Uterus (tissue), 4 donors: ENCODE results near the gene ABCB7. TPM values are rescaled to one million over a fixed set of nuclear protein-coding genes. Genes with fewer than 3 reads are reported as not detected.

Experiments used
- DNase-seq, 2 donors: peaks; one replicate each; pipeline ENCODE4 v3.0.0-alpha.2; 2019 to 2020
- H3K27ac ChIP-seq, 2 donors: fragments of 200-600 bp; sonication (generic); 1 replicate in 1 of 2; 2 replicates in 1 of 2; pipeline ENCODE4 v1.5.1; 2016 to 2018
- H3K27me3 ChIP-seq, 2 donors: fragments of 200-600 bp; sonication (generic); one replicate each; pipeline ENCODE4 v1.5.1; 2018 to 2019; ENCODE audit warnings: control low read depth in 1 of 2
- H3K36me3 ChIP-seq, 2 donors: fragments of 200-600 bp; sonication (generic); one replicate each; pipeline ENCODE4 v1.5.1; 2019; ENCODE audit warnings: control low read depth in 1 of 2
- H3K4me1 ChIP-seq, 2 donors: fragments of 200-600 bp; sonication (generic); one replicate each; pipeline ENCODE4 v1.5.1; 2018 to 2019; ENCODE audit warnings: control low read depth in 1 of 2
- H3K4me3 ChIP-seq, 2 donors: fragments of 200-600 bp; sonication (generic); 1 replicate in 1 of 2; 2 replicates in 1 of 2; pipeline ENCODE4 v1.5.1; 2018 to 2019; ENCODE audit warnings: mild to moderate bottlenecking in 1 of 2
- H3K9me3 ChIP-seq, 2 donors: fragments of 200-600 bp; sonication (generic); one replicate each; pipeline ENCODE4 v1.5.1; 2019; ENCODE audit warnings: control low read depth in 1 of 2
- POLR2A ChIP-seq, 2 donors: fragments of 450-650 bp; IDR thresholded peaks; one replicate each; pipeline ENCODE4 v1.6.1; 2016; ENCODE audit warnings: antibody characterized with exemption in 2 of 2, mild to moderate bottlenecking in 1 of 2, moderate library complexity in 1 of 2
- intact Hi-C: fragments of 100-400 bp; cut with DNase I; formaldehyde crosslinking; loops from one replicate; pipeline ENCODE4 v1.15.1; 2023; ENCODE audit warnings: low total_unique reads
- total RNA-seq, 4 donors: library from RNA; depleted of rRNA in 3 of 4; stranded (reverse); fragments of >200 nt in 3 of 4; gene quantifications; one replicate each; pipeline versions ENCODE4 v1.1.0 to v1.2.4, GENCODE V29; 2014 to 2023
- TF ChIP-seq, protein P1 (sequence below), 4 experiments: fragments of 200-600 bp in 2 of 4; fragments of 450-650 bp in 2 of 4; sonication (generic) in 2 of 4; IDR thresholded peaks; one replicate each; pipeline ENCODE4 v1.5.1; 2016 to 2019; ENCODE audit warnings: antibody characterized with exemption in 4 of 4, mild to moderate bottlenecking in 2 of 4, moderate library complexity in 1 of 4
- donor health status: DM: yes; HTN: yes; CAD: no.

ABCB7 gene
- total RNA-seq, 4 donors from 2014 or later = 1.5 to 134 (median 37.1) TPM

GRCh38 chrX:75156531-75156945 lies 455 bp upstream of the ABCB7 start:
- intact Hi-C loops = no loop called here
- TF ChIP-seq POLR2A (IDR thresholded peaks at IDR 0.05) = no peak
- TF ChIP-seq, protein P1, sequence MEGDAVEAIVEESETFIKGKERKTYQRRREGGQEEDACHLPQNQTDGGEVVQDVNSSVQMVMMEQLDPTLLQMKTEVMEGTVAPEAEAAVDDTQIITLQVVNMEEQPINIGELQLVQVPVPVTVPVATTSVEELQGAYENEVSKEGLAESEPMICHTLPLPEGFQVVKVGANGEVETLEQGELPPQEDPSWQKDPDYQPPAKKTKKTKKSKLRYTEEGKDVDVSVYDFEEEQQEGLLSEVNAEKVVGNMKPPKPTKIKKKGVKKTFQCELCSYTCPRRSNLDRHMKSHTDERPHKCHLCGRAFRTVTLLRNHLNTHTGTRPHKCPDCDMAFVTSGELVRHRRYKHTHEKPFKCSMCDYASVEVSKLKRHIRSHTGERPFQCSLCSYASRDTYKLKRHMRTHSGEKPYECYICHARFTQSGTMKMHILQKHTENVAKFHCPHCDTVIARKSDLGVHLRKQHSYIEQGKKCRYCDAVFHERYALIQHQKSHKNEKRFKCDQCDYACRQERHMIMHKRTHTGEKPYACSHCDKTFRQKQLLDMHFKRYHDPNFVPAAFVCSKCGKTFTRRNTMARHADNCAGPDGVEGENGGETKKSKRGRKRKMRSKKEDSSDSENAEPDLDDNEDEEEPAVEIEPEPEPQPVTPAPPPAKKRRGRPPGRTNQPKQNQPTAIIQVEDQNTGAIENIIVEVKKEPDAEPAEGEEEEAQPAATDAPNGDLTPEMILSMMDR (IDR thresholded peaks at IDR 0.05) = no peak
- DNase-seq = peak in 1 of 2 donors; percentile 22
- Histone ChIP-seq H3K36me3 (no peaks in the 10 kb centered on the region), H3K27me3 (no peaks in the 10 kb centered on the region), H3K9me3 (no peaks in the 10 kb centered on the region), H3K4me1 (no peaks in the 10 kb centered on the region), H3K4me3 (peak overlapping the region; percentile 52 to 54), H3K27ac (peak overlapping the region; percentile 83 to 84)

DNA sequence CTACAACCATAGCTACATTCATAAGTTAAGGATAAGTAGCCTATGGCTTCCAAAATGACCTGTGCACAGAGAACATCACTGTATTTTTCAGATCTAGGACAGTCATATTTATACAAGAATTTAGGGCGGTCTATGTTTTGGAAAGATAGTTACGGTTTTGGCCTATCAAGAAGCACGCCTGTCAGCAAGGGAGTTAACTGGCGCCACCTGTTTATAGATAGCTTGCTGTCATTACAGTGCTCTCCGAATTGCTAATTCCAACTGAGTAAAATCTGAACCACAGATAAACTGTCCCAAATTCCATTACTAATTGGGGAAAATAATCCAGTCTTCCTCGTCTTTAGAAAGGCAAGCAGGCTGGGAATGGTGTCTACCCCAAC lies 646 bp downstream of the ABCB7 start:
- peak overlapping the region; percentile 52 to 54 for H3K4me3 ChIP-seq
- TF ChIP-seq POLR2A (IDR thresholded peaks at IDR 0.05) = no peak
- TF ChIP-seq, protein P1 (IDR thresholded peaks at IDR 0.05) = no peak
- H3K27me3 ChIP-seq = no peaks in the 10 kb centered on the region
- intact Hi-C loops = no loop called here
- no peak for DNase-seq
- H3K36me3 ChIP-seq = no peaks in the 10 kb centered on the region
- H3K27ac ChIP-seq = peak overlapping the region; percentile 83 to 84
- H3K9me3 ChIP-seq = no peaks in the 10 kb centered on the region
- no peaks in the 10 kb centered on the region for H3K4me1 ChIP-seq

DNA sequence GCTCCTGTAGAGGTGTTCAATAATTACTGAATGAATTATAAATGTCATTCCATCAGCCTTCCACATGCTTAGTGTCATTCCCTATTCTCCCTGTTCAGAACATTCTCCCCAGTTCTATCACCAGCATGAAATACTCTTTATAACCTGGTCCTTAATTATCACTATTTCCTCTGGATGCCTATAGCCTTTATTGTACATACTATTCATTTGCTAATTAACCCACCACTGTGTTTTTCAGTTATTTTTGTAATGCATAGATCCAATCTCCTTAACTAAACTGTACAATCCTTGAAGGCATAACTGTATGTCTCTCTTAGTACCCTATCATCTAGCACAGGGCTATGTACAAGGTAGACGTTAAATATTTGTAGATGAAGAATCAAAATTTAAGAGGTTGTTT lies 1.2 kb downstream of the ABCB7 start:
- no peak for TF ChIP-seq POLR2A (IDR thresholded peaks at IDR 0.05)
- TF ChIP-seq, protein P1 (IDR thresholded peaks at IDR 0.05) = no peak
- DNase-seq = no peak
- H3K4me1 ChIP-seq = no peaks in the 10 kb centered on the region
- H3K27me3 ChIP-seq = no peaks in the 10 kb centered on the region
- H3K9me3 ChIP-seq = no peaks in the 10 kb centered on the region
- no peak overlapping the region for H3K27ac ChIP-seq
- peak overlapping the region in 1 of 2 donors; percentile 54 for H3K4me3 ChIP-seq
- intact Hi-C loops = no loop called here
- H3K36me3 ChIP-seq = no peaks in the 10 kb centered on the region

- Histone ChIP-seq H3K27me3 (no peaks in the 10 kb centered on the region), H3K9me3 (no peaks in the 10 kb centered on the region), H3K36me3 (no peaks in the 10 kb centered on the region), H3K4me3 (no peak overlapping the region), H3K4me1 (no peaks in the 10 kb centered on the region), H3K27ac (no peak overlapping the region)
- DNase-seq = no peak
- no peak for TF ChIP-seq POLR2A (IDR thresholded peaks at IDR 0.05)
- TF ChIP-seq, protein P1 (IDR thresholded peaks at IDR 0.05) = no peak
- intact Hi-C loops = no loop called here
Observed at GRCh38 chrX:75151827-75152592, 4.1 kb downstream of the ABCB7 start.

GRCh38 chrX:75149654-75150053 lies 6.4 kb downstream of the ABCB7 start:
- Histone ChIP-seq H3K9me3 (no peaks in the 10 kb centered on the region), H3K36me3 (no peaks in the 10 kb centered on the region), H3K27me3 (no peaks in the 10 kb centered on the region), H3K27ac (no peak overlapping the region), H3K4me3 (no peak overlapping the region), H3K4me1 (no peaks in the 10 kb centered on the region)
- intact Hi-C loops = no loop called here
- no peak for TF ChIP-seq POLR2A (IDR thresholded peaks at IDR 0.05)
- DNase-seq = no peak
